AG09319 (cell line): ENCODE measurements around the gene DNAJC27.

Experiments
- DNase-seq: peaks from one replicate; pipeline ENCODE4 v3.0.0-alpha.2; 2010; ENCODE audit warnings: low read depth; ENCODE audit errors: extremely low read depth
- TF ChIP-seq, protein P1 (sequence below): IDR thresholded peaks from 2 replicates; pipeline ENCODE4 v1.5.1; 2011; ENCODE audit warnings: low read depth, mild to moderate bottlenecking, inconsistent platforms, low read length, moderate library complexity

DNAJC27 gene

DNA sequence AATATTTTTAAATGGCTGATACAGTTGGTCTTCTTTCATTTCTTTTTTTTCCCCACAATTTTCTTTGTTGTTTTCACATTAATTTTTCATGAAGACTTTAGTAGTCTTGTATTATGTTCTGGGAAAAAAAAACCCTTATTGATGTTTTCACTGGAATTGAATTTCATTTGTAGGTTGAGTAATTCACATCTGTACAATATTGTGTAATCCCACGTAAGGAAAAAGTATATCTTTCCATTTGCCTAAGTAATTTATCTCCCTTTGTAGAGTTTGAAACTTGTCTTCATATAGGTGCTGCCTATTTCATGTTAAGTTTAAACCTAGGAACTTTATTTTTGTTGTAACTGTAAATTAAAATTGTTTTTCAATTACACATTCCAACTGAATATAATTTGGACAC is 2.0 kb downstream of the DNAJC27 start:
- TF ChIP-seq, protein P1, sequence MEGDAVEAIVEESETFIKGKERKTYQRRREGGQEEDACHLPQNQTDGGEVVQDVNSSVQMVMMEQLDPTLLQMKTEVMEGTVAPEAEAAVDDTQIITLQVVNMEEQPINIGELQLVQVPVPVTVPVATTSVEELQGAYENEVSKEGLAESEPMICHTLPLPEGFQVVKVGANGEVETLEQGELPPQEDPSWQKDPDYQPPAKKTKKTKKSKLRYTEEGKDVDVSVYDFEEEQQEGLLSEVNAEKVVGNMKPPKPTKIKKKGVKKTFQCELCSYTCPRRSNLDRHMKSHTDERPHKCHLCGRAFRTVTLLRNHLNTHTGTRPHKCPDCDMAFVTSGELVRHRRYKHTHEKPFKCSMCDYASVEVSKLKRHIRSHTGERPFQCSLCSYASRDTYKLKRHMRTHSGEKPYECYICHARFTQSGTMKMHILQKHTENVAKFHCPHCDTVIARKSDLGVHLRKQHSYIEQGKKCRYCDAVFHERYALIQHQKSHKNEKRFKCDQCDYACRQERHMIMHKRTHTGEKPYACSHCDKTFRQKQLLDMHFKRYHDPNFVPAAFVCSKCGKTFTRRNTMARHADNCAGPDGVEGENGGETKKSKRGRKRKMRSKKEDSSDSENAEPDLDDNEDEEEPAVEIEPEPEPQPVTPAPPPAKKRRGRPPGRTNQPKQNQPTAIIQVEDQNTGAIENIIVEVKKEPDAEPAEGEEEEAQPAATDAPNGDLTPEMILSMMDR: no peak
- no peak for DNase-seq

DNA sequence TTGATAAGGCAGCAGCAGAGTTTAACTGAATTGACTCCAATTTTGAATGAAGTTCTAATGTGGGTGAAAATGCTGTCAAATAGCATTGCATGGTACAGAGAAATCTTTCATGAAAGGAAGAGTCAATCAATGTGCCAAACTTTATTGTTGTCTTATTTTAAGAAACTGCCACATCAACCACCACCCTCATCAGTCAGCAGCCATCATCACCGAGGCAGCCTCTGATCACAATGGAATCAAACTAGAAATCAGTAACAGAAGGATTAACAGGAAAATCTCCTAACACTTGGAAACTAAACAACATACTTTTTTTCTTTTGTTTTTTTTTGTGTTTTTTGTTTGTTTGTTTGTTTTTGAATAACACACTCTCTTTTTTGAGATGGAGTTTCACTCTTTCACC is 9.9 kb downstream of the DNAJC27 start:
- TF ChIP-seq, protein P1: no peak
- DNase-seq: no peak

DNA sequence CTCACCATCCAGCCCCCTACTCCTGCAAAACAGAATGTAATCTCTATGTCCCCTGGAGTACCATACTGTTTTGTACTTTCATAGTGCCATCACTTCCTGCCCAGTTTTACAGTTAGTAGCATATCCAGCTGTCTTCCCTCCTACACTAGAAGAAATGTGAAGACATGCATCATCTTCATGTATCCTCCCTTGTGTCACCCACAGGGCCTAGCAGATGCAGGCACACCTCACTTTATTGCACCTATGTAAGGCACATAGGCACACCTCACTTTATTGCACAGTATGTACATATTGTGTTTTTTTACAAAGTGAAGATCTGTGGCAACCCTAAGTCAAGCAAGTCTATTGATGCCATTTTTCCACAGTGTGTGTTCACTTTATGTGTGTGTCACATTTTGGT is 12.0 kb downstream of the DNAJC27 start:
- DNase-seq: no peak
- TF ChIP-seq, protein P1: no peak

DNA sequence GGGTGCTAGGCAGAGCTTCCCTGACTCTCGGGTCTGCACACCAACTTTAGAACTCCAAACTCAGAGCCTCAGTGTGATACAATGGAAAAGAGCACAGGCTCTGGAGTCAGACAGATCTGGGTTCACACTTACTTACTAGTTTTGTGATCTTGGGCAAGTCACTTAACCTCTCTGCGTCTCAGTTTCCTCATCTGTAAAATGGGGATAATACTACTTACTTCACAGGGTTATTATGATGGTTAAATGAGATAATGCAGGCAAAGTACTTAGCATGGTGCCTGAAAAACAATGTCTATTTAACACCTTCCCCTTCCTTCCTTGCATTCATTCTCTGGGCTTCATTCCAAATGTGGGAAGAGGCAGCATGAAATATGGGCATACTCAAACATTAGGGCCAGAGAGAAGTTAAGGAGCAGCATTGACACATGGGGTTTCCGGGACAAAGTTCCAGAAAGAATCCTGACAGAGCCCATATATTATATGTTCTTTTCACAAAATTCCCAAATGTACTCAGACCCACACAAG is 13.3 kb downstream of the DNAJC27 start:
- TF ChIP-seq, protein P1: no peak
- no peak for DNase-seq

DNA sequence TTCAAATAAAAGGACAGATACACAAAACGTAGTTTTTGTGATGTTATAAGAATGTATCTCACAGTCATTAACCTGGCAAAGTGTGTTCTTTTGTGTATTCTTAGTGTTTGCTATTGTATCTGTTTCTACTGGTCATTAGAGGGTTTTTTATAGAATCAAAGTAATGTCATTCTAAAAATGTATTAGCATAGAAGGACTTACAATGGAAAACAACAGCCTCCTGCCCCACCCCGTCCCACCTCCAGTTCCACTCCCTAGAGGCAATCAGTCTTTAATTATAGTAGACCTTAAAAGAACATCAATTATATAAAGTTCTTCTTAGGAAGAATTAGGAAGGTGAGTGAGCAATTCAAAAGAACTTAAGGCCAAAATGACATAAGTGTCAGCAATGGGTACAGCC is 13.8 kb downstream of the DNAJC27 start:
- TF ChIP-seq, protein P1: no peak
- no peak for DNase-seq

DNA sequence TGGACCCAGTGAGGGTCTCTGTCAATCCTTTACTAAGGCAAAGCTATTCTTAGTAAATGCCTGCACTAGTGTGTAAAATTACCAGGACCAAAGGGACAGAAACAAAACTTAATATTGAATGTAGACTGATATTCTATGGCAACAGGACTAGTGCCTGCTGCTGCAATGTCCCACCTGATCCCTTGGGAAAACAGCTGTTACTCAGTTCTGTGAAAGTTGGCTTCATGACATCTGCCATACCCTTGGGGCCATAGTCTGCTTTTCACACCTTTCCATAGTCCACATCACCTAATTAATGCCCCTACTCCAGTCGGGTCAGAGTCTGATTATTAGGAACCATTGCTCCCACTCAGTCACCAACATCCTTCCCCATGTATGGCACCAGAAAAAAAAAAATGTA is 14.5 kb downstream of the DNAJC27 start:
- TF ChIP-seq, protein P1: no peak
- DNase-seq: no peak

DNA sequence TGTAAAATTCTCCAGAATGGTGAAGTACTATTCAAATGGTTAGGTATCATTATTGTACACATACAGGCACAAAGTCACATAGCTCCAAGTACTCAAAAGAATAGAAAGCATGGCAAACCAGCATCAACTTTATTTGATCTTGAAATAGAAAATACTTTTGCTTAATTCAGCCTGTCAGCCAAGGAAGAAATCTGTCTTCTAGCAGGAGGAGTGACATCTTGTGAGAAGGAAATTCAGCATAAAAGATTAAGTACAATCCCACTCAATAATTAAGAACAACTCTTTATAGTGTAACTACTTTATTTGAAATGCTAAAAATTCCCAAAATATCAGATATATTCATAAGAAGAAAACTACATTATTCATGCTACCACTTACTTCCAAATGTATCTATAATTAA is 15.8 kb downstream of the DNAJC27 start:
- TF ChIP-seq, protein P1: no peak
- no peak for DNase-seq
